OCI-LY1 (cell line): ENCODE data around the gene DNASE1L2.

Experiments
- H2AFZ ChIP-seq: fragments of 200-600 bp; sonication (generic), shearing (Covaris generic); 2 replicates; pipeline ENCODE4 v1.6.0; 2014; ENCODE audit warnings: antibody characterized with exemption, mild to moderate bottlenecking, low read length
- H3F3A ChIP-seq: fragments of 200-600 bp; sonication (generic), shearing (Covaris generic); 2 replicates; pipeline ENCODE4 v1.6.0; 2014; ENCODE audit warnings: mild to moderate bottlenecking, antibody characterized with exemption, low read length, moderate library complexity; ENCODE audit not compliant: insufficient read depth
- H3K27ac ChIP-seq: fragments of 200-600 bp; sonication (generic); 2 replicates; pipeline ENCODE4 v1.5.1; 2014; ENCODE audit warnings: low read length, mixed run types, mild to moderate bottlenecking, low read depth; ENCODE audit not compliant: poor library complexity, severe bottlenecking
- H3K27me3 ChIP-seq: fragments of 200-600 bp; sonication (generic); 2 replicates; pipeline ENCODE4 v1.6.0; 2014; ENCODE audit warnings: antibody characterized with exemption, mild to moderate bottlenecking, low read length, moderate library complexity; ENCODE audit not compliant: insufficient read depth
- H3K36me3 ChIP-seq: fragments of 200-600 bp; sonication (generic); 2 replicates; pipeline ENCODE4 v1.6.1; 2014; ENCODE audit warnings: mild to moderate bottlenecking, antibody characterized with exemption, low read length, moderate library complexity, mixed read lengths; ENCODE audit not compliant: insufficient read depth
- H3K4me1 ChIP-seq: fragments of 200-600 bp; sonication (generic); 2 replicates; pipeline ENCODE4 v1.5.1; 2014; ENCODE audit warnings: mild to moderate bottlenecking, low read length, moderate library complexity; ENCODE audit not compliant: insufficient read depth, severe bottlenecking
- H3K4me2 ChIP-seq: fragments of 200-600 bp; sonication (generic), shearing (Covaris generic); 2 replicates; pipeline ENCODE4 v1.6.1; 2014; ENCODE audit warnings: low read length
- H3K4me3 ChIP-seq: fragments of 200-600 bp; sonication (generic); 2 replicates; pipeline ENCODE4 v1.5.1; 2014; ENCODE audit warnings: low read length, low read depth, mild to moderate bottlenecking, mixed read lengths; ENCODE audit not compliant: poor library complexity, severe bottlenecking
- H3K79me2 ChIP-seq: fragments of 200-600 bp; shearing (Covaris generic); 2 replicates; pipeline ENCODE4 v1.6.1; 2016; ENCODE audit warnings: mixed run types, low read length, mixed read lengths; ENCODE audit not compliant: insufficient read depth
- H3K9ac ChIP-seq: fragments of 200-600 bp; sonication (generic), shearing (Covaris generic); 2 replicates; pipeline ENCODE4 v1.6.1; 2014; ENCODE audit warnings: mild to moderate bottlenecking, low read length, mixed read lengths
- H3K9me2 ChIP-seq: fragments of 200-600 bp; sonication (generic), shearing (Covaris generic); 2 replicates; pipeline ENCODE4 v1.6.1; 2014; ENCODE audit warnings: low read depth, mild to moderate bottlenecking, low read length, mixed read lengths
- H3K9me3 ChIP-seq: fragments of 200-600 bp; shearing (Covaris generic); 2 replicates; pipeline ENCODE4 v1.6.1; 2014; ENCODE audit warnings: low read length, mixed read lengths
- H4K20me1 ChIP-seq: fragments of 200-600 bp; sonication (generic), shearing (Covaris generic); 2 replicates; pipeline ENCODE4 v1.6.0; 2016; ENCODE audit warnings: mild to moderate bottlenecking, low read length; ENCODE audit not compliant: insufficient read depth
- CTCF ChIP-seq: fragments of 200-600 bp; sonication (generic), shearing (Covaris generic); IDR thresholded peaks from 2 replicates; pipeline ENCODE4 v1.5.1; 2017; ENCODE audit warnings: mild to moderate bottlenecking, antibody characterized with exemption, low read length, moderate library complexity, mixed read lengths
- EZH2 ChIP-seq: fragments of 200-600 bp; sonication (generic), shearing (Covaris generic); IDR thresholded peaks from 2 replicates; pipeline ENCODE4 v1.8.0; 2017; ENCODE audit warnings: borderline replicate concordance, mixed run types, mild to moderate bottlenecking, antibody characterized with exemption, low read length, moderate library complexity, mixed read lengths

Gene DNASE1L2

GRCh38 chr16:2278272-2278608 lies 42.0 kb downstream of the DNASE1L2 start:
- no peak overlapping the region for H3K4me2 ChIP-seq

GRCh38 chr16:2278956-2279800 lies 42.9 kb downstream of the DNASE1L2 start:
- TF ChIP-seq CTCF (no peak), EZH2 (no peak)
- Histone ChIP-seq H3K4me1 (no peaks in the 10 kb centered on the region), H3K9me2 (no peaks in the 10 kb centered on the region), H3K9me3 (no peaks in the 10 kb centered on the region), H2AFZ (no peak overlapping the region), H4K20me1 (no peaks in the 10 kb centered on the region), H3K79me2 (no peaks in the 10 kb centered on the region), H3K4me2 (no peak overlapping the region), H3K27me3 (peaks cover 11% of the 10 kb centered on the region), H3F3A (no peaks in the 10 kb centered on the region), H3K27ac (no peak overlapping the region), H3K36me3 (no peaks in the 10 kb centered on the region), H3K4me3 (no peak overlapping the region), H3K9ac (no peak overlapping the region)

More at GRCh38 chr16:2278272-2278608, 42.0 kb downstream of the DNASE1L2 start:
- Histone ChIP-seq H3K4me1 (no peaks in the 10 kb centered on the region), H3K4me3 (no peak overlapping the region), H3F3A (no peaks in the 10 kb centered on the region), H4K20me1 (no peaks in the 10 kb centered on the region), H3K9me2 (no peaks in the 10 kb centered on the region), H3K9ac (no peak overlapping the region), H2AFZ (no peak overlapping the region), H3K27ac (no peak overlapping the region), H3K9me3 (no peaks in the 10 kb centered on the region), H3K36me3 (no peaks in the 10 kb centered on the region; the same call in 1 of the 2 replicates), H3K79me2 (no peaks in the 10 kb centered on the region), H3K27me3 (peaks cover 11% of the 10 kb centered on the region)
- no peak for TF ChIP-seq EZH2
- peak; percentile 10; the same call in 1 of the 2 replicates for TF ChIP-seq CTCF

- peaks cover 11% of the 10 kb centered on the region for H3K27me3 ChIP-seq
- no peaks in the 10 kb centered on the region for H4K20me1 ChIP-seq
These were observed 44.2 kb downstream of the DNASE1L2 start for GRCh38 chr16:2280461-2280860.

More at GRCh38 chr16:2280461-2280860, 44.2 kb downstream of the DNASE1L2 start:
- H3K9me3 ChIP-seq = no peaks in the 10 kb centered on the region
- H3K4me3 ChIP-seq = no peak overlapping the region
- no peak overlapping the region for H3K9ac ChIP-seq
- no peak overlapping the region for H3K4me2 ChIP-seq
- H3K4me1 ChIP-seq = no peaks in the 10 kb centered on the region
- no peaks in the 10 kb centered on the region for H3K9me2 ChIP-seq
- no peak for TF ChIP-seq EZH2
- no peak for TF ChIP-seq CTCF
- H3K36me3 ChIP-seq = no peaks in the 10 kb centered on the region
- H2AFZ ChIP-seq = no peak overlapping the region
- H3K79me2 ChIP-seq = no peaks in the 10 kb centered on the region
- no peaks in the 10 kb centered on the region for H3F3A ChIP-seq
- no peak overlapping the region for H3K27ac ChIP-seq
